Activated naive CD8-positive, alpha-beta T cell treated with anti-CD3 and anti-CD28 coated beads, Interleukin-2, amount 50 U/mL, for 24 hours (primary cell): ENCODE data around the gene TEX2.
"Not testable (repeated sequence)": the region's sequence is repeated elsewhere in the genome, so short reads cannot be mapped to it uniquely, and the experiment has no call there.

Experiments
- ATAC-seq: fragments of 150-1000 bp; cut with Tn5 transposase; one replicate; pipeline ENCODE4 v1.10.0; 2021
- DNase-seq: peaks from one replicate; pipeline ENCODE4 v3.0.0; 2021
- H3K27ac Mint-ChIP-seq: one replicate; pipeline ENCODE4 v1.8.0; 2021; ENCODE audit warnings: mild to moderate bottlenecking, mixed read lengths
- H3K27me3 Mint-ChIP-seq: one replicate; pipeline ENCODE4 v1.8.0; 2021; ENCODE audit warnings: mixed read lengths
- H3K36me3 Mint-ChIP-seq: one replicate; pipeline ENCODE4 v1.8.0; 2021; ENCODE audit warnings: low read depth, mixed read lengths
- H3K4me1 Mint-ChIP-seq: one replicate; pipeline ENCODE4 v1.8.0; 2021; ENCODE audit warnings: mixed read lengths
- H3K4me3 Mint-ChIP-seq: one replicate; pipeline ENCODE4 v1.8.0; 2021; ENCODE audit warnings: mild to moderate bottlenecking, moderate library complexity, mixed read lengths
- H3K9me3 Mint-ChIP-seq: one replicate; pipeline ENCODE4 v1.8.0; 2021; ENCODE audit warnings: mixed read lengths

Gene TEX2

DNA sequence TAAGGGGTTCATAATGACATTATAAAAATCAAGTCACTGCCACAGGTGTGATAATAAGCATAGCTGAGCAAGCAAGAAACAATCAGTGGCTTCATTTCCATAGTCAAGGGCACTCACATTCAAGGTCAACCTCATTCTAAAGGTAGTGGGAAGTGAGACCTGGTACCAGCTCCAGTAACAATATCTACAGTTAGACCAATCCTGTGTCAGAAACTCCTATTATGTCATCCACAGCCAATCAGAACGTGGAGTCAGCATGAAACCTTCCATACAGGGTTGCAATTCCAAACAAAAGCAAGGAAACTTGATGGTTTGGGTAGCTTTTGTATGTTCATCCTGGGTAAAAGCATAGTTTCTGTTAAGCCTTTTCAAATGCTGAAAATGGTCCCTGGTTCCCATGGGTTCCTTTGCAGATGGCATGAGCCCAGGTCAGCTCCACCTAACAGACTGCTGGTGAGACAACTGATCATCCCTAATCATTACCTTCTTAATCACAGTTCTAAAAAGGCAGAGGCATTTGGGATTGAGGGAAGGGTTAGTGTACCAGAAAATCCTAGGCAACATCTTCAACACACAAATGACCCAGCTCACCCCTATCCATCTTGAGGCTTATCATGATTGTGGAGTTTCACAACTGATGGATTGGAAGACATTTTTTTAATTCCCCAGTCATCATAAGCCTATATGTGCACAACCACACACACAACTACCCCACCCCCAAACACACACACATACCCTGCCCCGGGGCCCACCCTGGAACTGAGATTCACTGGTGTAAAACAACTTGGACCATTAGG is 30.4 kb downstream of the TEX2 start:
- Mint-ChIP-seq H3K27me3 (no peaks in the 10 kb centered on the region), H3K4me1 (peaks cover 12% of the 10 kb centered on the region), H3K36me3 (peaks cover 5% of the 10 kb centered on the region), H3K27ac (no peak overlapping the region), H3K4me3 (no peak overlapping the region), H3K9me3 (no peaks in the 10 kb centered on the region)
- ATAC-seq: no peak
- DNase-seq: no peak

DNA sequence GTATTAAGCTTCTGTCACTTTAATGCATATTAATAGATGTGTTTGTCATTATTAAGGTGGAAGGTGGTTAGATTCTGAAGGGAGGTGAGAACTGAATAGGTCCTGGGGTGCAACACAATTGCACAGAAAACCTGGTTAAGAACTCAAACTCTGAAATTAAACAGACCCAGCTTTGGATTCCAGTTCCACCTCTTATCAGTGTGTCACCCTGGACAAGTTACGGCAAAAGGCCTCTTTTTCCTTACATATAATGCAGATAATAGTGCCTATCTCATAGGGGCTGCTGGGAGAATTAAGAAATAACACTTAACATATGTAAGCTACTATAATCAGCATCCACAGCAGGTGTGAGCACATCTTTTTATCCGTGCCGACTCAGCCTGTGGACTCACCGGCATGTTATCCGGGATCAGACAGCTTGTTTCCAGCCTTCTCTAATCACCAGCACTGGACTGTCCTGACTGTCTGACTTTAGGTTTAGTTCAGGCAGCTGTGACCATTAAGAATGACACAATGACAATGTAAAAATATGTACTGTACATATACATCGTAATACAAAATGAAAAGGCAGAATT is 31.4 kb downstream of the TEX2 start:
- Mint-ChIP-seq H3K4me1 (peaks cover 2% of the 10 kb centered on the region), H3K9me3 (no peaks in the 10 kb centered on the region), H3K27ac (no peak overlapping the region), H3K4me3 (no peak overlapping the region), H3K36me3 (peaks cover 3% of the 10 kb centered on the region), H3K27me3 (no peaks in the 10 kb centered on the region)
- ATAC-seq (no peak), DNase-seq (no peak)

DNA sequence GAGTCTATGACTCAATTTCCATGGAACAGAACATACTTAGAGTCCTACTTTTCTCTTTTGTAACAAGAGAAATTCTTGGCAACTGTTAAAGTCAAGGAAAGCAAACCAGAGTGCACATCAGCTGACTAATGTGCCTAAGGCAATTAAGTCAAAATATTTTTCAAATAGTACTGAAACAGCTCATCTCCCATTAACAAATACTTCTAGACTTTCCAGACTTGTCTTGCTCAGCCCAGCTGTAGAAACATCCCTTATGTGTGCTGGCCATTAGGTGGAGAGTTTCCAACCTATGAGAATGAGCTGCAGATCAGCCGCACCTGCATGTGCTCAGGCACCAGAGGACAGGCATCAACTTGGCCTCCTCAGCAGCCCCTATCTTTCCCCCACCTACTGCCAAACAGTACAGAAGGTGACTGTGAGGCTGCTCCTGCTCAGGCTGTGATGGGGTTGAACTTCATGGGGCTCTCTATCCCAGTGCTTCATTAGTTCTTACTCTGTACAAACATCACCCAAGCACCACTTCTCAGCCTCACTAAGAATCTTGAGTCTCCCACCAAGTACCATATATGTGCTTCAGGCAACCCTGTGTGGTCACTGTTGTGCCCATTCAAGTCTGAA is 32.2 kb downstream of the TEX2 start:
- Mint-ChIP-seq H3K4me1 (peaks cover 1% of the 10 kb centered on the region), H3K27me3 (no peaks in the 10 kb centered on the region), H3K9me3 (no peaks in the 10 kb centered on the region), H3K36me3 (peaks cover 3% of the 10 kb centered on the region), H3K27ac (no peak overlapping the region), H3K4me3 (no peak overlapping the region)
- DNase-seq: no peak
- no peak for ATAC-seq

DNA sequence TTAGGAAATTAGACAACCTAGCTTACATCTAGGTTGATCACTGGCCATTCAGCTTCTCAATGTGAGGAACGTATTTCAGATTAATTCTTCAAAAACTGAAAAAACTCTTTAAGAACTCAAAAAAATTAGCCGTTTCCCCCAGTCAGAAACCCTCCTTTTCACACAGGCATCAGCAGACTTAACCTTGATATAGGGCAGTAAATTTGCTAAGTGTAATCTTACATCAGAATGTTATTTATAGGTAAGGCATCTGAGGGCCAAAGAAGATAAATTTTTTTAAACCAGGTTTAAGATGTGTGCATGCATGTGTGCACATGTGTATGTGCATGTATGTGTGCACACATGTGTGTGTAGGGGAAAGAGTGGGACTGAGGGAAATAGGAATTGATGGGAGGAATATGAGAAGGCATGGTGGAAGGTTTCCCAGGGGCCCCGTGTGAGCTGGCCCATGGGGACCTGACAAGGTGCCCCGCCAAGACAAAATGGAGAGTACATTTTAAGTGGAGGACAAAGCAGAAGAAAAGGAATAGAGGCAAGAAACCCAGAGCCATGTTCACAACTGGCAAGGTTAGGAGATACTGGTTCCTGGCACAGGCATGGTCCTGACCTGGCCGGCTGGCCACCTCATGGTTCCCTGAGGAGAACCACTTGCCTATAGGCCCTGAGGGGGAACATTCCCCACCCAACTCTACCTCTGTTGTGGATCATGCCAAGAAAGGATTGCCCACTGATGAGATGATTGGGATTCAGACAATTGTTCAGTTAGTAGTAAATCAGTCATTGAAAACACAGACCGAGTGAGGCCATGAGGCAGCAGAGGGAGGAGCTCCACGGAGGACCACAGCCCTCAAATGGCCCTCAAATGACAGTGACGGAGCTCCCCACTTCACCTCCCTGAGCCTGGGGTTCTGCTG is 33.0 kb downstream of the TEX2 start:
- no peak for DNase-seq
- Mint-ChIP-seq H3K9me3 (no peaks in the 10 kb centered on the region), H3K4me3 (no peak overlapping the region), H3K36me3 (peaks cover 3% of the 10 kb centered on the region), H3K4me1 (peaks cover 1% of the 10 kb centered on the region), H3K27ac (no peak overlapping the region), H3K27me3 (no peaks in the 10 kb centered on the region)
- ATAC-seq: no peak

DNA sequence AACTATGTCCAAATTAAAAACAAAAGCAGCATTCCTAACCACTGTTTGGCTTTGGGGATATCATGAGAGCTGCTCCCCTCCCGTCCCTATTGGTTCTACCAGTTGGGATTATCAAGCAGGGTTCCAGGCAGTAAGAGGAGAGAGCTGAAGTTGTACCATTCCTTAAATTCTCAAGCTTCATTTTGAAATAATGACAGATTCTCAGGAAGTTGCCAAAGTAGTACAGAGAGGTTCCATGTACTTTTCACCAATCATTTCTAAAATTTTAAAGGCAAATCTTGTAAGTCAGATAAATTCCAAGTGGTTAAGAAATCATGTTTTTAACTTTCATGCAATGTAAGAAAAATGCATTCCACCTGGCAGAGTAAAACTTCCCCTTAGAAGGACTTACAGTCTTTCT is 36.9 kb downstream of the TEX2 start:
- Mint-ChIP-seq H3K27me3 (no peaks in the 10 kb centered on the region), H3K27ac (no peak overlapping the region), H3K9me3 (no peaks in the 10 kb centered on the region), H3K36me3 (peaks cover 2% of the 10 kb centered on the region), H3K4me1 (peaks cover 1% of the 10 kb centered on the region), H3K4me3 (no peak overlapping the region)
- DNase-seq (no peak), ATAC-seq (no peak)

DNA sequence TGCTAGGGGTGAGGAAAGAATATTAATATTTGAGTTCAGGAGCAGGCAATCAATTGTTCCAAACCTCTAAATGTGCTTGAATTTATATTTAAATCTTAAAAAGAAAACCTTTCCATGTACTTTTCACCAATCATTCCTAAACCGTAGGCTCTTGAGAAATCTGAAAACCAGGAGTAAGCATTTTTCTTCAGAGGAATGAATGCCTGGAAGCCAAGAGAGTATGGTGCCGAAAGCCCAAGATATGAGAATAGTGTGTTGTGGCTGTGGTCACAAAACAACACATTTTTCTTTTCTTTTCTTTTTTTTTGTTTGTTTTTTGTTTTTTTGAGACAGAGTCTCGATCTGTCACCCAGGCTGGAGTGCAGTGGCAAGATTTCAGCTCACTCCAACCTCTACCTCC is 37.6 kb downstream of the TEX2 start:
- Mint-ChIP-seq H3K4me3 (no peak overlapping the region), H3K27me3 (no peaks in the 10 kb centered on the region), H3K9me3 (no peaks in the 10 kb centered on the region), H3K36me3 (peaks cover 2% of the 10 kb centered on the region), H3K4me1 (peaks cover 1% of the 10 kb centered on the region), H3K27ac (no peak overlapping the region)
- no peak for DNase-seq
- no peak for ATAC-seq

DNA sequence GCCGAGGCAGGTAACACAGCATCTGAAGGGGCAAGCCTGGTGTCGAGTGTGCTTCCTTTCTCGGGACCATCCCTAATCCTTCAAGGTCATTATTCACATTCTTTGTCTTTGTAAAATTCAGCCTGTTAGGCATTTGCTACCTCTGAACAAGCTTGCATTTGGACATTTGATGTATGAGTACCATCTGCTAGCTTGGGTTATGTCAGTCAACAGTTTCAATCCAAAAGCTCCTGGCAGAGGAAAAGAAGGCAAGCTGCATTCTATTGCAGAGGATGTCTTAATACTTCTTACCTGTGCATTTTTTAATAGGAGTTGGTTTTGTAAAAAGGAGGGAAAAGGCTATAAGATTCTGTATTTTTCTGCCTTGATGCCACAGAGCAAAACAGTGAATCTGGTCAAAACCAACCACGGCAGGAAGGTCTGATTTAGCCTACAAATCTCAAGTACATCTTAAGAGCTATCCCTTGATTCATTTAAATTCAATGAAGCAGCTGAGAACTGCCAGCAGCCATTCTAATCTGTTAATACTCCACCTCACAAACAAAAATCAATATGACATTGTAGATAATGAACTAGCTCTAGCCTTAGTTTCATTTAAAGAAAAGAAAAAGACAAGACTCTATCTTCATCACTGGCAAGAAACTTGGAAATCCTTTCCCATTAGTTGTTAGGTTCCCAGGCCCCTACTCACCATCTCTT is 39.0 kb downstream of the TEX2 start:
- H3K4me3 Mint-ChIP-seq: no peak overlapping the region
- no peak overlapping the region for H3K27ac Mint-ChIP-seq
- H3K36me3 Mint-ChIP-seq: peaks cover 2% of the 10 kb centered on the region
- ATAC-seq (no peak), DNase-seq (no peak)
- no peaks in the 10 kb centered on the region for H3K27me3 Mint-ChIP-seq
- H3K9me3 Mint-ChIP-seq: no peaks in the 10 kb centered on the region
- peaks cover 5% of the 10 kb centered on the region for H3K4me1 Mint-ChIP-seq

DNA sequence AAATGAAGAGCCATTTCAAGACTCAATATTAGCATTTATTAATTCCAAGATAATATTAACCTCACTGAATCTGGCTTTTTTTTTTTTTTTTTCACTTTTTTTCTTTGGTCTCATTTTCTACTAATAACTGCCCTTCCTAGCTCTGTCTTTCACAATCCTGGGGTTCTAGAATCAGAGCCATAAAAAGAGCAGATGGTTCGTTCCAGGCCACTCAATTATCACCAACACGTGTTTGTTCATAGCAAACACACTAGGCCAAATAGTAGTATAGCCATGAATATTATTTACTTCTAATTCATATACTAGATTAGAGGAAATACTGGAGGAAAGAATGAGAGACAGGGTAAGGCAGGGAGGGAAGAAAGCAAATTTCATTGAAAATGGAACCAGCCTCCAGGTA is 39.8 kb downstream of the TEX2 start:
- no peaks in the 10 kb centered on the region for H3K27me3 Mint-ChIP-seq
- H3K4me1 Mint-ChIP-seq: peaks cover 13% of the 10 kb centered on the region
- peaks cover 2% of the 10 kb centered on the region for H3K36me3 Mint-ChIP-seq
- no peak overlapping the region for H3K27ac Mint-ChIP-seq
- ATAC-seq (no peak), DNase-seq (no peak)
- no peaks in the 10 kb centered on the region for H3K9me3 Mint-ChIP-seq
- H3K4me3 Mint-ChIP-seq: no peak overlapping the region

DNA sequence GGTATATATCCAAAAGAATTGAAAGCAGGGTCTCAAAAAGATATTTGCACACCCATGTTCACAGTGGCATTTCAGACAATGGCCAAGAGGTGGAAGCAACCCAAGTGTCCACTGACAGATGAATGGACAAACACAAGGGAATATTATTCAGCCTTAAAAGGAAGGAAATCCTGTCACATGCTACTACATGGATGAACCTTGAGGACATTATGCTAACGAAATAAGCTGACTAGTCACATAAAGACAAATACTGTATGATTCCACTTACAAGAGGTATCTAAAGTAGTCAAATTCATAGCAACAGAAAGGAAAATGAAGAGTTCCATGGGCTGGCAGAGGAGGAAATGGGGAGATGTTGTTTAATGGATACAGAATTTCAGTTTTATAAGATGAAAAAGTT is 41.4 kb downstream of the TEX2 start:
- no peak for DNase-seq
- H3K27ac Mint-ChIP-seq: no peak overlapping the region
- H3K4me3 Mint-ChIP-seq: no peak overlapping the region
- no peak for ATAC-seq
- peaks cover 2% of the 10 kb centered on the region for H3K36me3 Mint-ChIP-seq
- no peaks in the 10 kb centered on the region for H3K9me3 Mint-ChIP-seq
- H3K4me1 Mint-ChIP-seq: peaks cover 28% of the 10 kb centered on the region
- no peaks in the 10 kb centered on the region for H3K27me3 Mint-ChIP-seq

DNA sequence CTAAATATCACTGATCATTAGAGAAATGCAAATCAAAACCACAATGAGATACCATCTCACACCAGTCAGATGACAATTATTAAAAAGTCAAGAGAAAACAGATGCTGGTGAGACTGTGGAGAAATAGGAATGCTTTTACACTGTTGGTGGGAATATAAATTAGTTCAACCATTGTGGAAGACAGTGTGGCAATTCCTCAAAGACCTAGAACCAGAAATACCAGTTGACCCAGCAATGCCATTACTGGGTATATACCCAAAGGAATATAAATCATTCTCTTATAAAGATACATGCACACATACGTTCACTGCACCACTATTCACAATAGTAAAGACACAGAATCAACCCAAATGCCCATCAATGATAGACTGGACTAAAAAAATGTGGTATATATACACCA is 42.5 kb downstream of the TEX2 start:
- DNase-seq, ATAC-seq, H3K27me3 Mint-ChIP-seq, H3K36me3 Mint-ChIP-seq, H3K4me3 Mint-ChIP-seq, H3K9me3 Mint-ChIP-seq, H3K27ac Mint-ChIP-seq: not testable (repeated sequence)
- peaks cover 36% of the 10 kb centered on the region for H3K4me1 Mint-ChIP-seq

DNA sequence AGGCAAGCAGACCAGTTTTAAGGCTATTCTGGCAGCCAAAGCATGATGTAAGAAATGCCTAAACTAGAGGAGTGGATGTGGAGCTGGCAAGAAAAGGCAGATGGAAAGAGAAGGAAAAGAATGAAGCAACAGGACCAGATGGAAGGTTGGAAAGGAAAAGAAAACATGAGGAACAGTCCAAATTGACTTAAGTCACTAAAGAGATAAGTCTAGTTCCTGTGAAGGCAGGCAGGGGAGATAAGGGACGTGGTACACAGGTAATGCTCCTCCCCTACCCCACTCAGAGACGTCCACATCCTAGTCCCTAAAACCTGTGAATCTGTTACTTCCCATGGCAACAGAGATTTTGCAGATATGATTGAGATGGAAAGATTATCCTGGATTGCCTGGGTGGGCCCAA is 43.5 kb downstream of the TEX2 start:
- H3K27me3 Mint-ChIP-seq: no peaks in the 10 kb centered on the region
- no peak for DNase-seq
- H3K4me3 Mint-ChIP-seq: no peak overlapping the region
- no peak for ATAC-seq
- no peak overlapping the region for H3K27ac Mint-ChIP-seq
- H3K36me3 Mint-ChIP-seq: peaks cover 2% of the 10 kb centered on the region
- H3K9me3 Mint-ChIP-seq: no peaks in the 10 kb centered on the region
- peaks cover 39% of the 10 kb centered on the region for H3K4me1 Mint-ChIP-seq

DNA sequence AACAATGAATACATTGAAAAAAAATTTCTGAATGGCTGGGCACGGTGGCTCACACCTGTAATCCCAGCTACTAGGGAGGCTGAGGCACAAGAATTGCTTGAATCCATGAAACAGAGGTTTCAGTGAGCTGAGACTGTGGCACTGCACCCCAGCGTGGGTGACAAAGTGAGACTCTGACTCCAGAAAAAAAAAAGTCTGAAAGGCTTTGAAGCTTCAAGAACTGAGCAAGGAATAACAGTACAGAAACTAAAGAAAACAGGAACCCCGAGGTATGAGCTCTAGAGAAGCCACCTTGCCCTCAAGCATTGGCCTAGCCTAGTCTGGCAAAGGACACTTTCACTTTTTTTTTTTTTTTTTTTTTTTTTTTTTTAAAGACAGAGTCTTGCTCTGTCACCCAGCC is 45.0 kb downstream of the TEX2 start:
- Mint-ChIP-seq H3K4me3 (no peak overlapping the region), H3K27me3 (no peaks in the 10 kb centered on the region), H3K27ac (no peak overlapping the region), H3K36me3 (peaks cover 7% of the 10 kb centered on the region), H3K9me3 (no peaks in the 10 kb centered on the region), H3K4me1 (peaks cover 39% of the 10 kb centered on the region)
- peak; percentile 95 for ATAC-seq
- peak; percentile 23 for DNase-seq

DNA sequence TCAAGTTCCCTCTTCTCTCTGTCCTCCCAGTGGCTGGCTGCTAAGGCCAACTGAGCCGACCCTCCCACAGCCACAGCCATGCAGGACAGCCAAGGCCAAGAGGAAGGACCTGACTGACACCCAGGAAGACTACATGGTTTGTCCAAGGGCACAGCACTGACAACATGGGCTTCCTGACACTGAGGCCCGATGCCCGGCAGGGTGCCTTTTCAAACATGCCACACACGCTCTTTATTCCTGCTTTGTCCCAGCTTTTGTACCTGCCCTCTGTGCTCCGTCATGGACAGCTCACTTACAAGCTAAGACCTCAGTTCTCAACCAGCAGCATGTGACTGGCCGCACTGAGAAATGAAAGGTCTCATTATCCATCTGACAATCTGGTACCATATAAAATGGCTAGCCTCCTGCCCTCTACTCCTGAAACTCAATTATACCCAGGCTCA is 45.8 kb downstream of the TEX2 start:
- H3K36me3 Mint-ChIP-seq: peaks cover 15% of the 10 kb centered on the region
- no peak overlapping the region for H3K4me3 Mint-ChIP-seq

More for the DNA sequence above, 45.8 kb downstream of the TEX2 start:
- ATAC-seq (no peak), DNase-seq (no peak)
- H3K27me3 Mint-ChIP-seq: no peaks in the 10 kb centered on the region
- H3K9me3 Mint-ChIP-seq: no peaks in the 10 kb centered on the region
- H3K4me1 Mint-ChIP-seq: peaks cover 39% of the 10 kb centered on the region
- no peak overlapping the region for H3K27ac Mint-ChIP-seq
